ENCODE measurements around the gene RPS6KB2. TPM values are rescaled to one million over a fixed set of nuclear protein-coding genes. Genes with fewer than 3 reads are reported as not detected.
A peak's percentile ranks its signal among the peaks of the same experiment; 100 is the strongest.

RPS6KB2 gene
- total and polyA plus RNA-seq, 9 of the 15 experiments (the other 6 are each of a cell fraction or from before 2014, with no cell fraction given), result 0.42 to 122 (median 82.6) TPM

GRCh38 chr11:67428052-67429001 lies at the start of gene RPS6KB2 (continued):
- TF ChIP-seq ZBTB8A (IDR thresholded peaks at IDR 0.05; ENCODE audit: partially characterized antibody) (no peak), BHLHE40 (IDR thresholded peaks at IDR 0.05; ENCODE audit: low read length) (peak; percentile 32; the same call in 1 of the 2 replicates), VEZF1 (CRISPR knock-in tag; IDR thresholded peaks at IDR 0.05) (peak; percentile 98), ZNF384 (IDR thresholded peaks at IDR 0.05; ENCODE audit: low read depth, low read length) (0 out of 2 replicates have a peak, but pooled peaks have one; percentile 22), ATF1 (CRISPR knock-in tag; IDR thresholded peaks at IDR 0.05) (peak; percentile 98), ATF1 (tag; IDR thresholded peaks at IDR 0.05) (peak; percentile 100), ZNF23 (CRISPR knock-in tag; IDR thresholded peaks at IDR 0.05) (no peak), ETS2 (tag; IDR thresholded peaks at IDR 0.05; ENCODE audit: borderline replicate concordance, poor library complexity, severe bottlenecking) (no peak), ZNF445 (CRISPR knock-in tag; IDR thresholded peaks at IDR 0.05; ENCODE audit: low read depth) (no peak), ZNF444 (CRISPR knock-in tag; IDR thresholded peaks at IDR 0.05) (no peak), ZBTB12 (CRISPR knock-in tag; IDR thresholded peaks at IDR 0.05) (peak; percentile 99), PHF21A (IDR thresholded peaks at IDR 0.05; ENCODE audit: borderline replicate concordance, low read depth) (no peak), PBX2 (CRISPR knock-in tag; IDR thresholded peaks at IDR 0.05; ENCODE audit: low read depth) (peak; percentile 76), PBX2 (tag; conservative IDR thresholded peaks at IDR 0.05; ENCODE audit: low read depth) (peak; percentile 79), MITF (IDR thresholded peaks at IDR 0.05) (no peak), RBFOX2 (IDR thresholded peaks at IDR 0.05; ENCODE audit: low read depth, low read length) (peak; percentile 94), ZFX (CRISPR knock-in tag; IDR thresholded peaks at IDR 0.05) (peak; percentile 98), CREB3L1 (IDR thresholded peaks at IDR 0.05; ENCODE audit: borderline replicate concordance, low read depth) (peak; percentile 59; the same call in 1 of the 2 replicates), EP400 (IDR thresholded peaks at IDR 0.05) (peak; percentile 80)

Measured in K562 (cell line).